Measurements from ENCODE around the gene SYPL2. TPM values are rescaled to one million over a fixed set of nuclear protein-coding genes. Genes with fewer than 3 reads are reported as not detected.
A peak's percentile ranks its signal among the peaks of the same experiment; 100 is the strongest.

The SYPL2 gene
- total and polyA plus RNA-seq, 8 donors = 0.45 to 1.0 (median 0.58) TPM; not detected in 3

- intact Hi-C loops (cut with DNase I; ENCODE audit: low total_unique reads) = no loop called here
- TF ChIP-seq POLR2A (IDR thresholded peaks at IDR 0.05) (no peak), EP300 (IDR thresholded peaks at IDR 0.05) (no peak), CTCF (IDR thresholded peaks at IDR 0.05) (no peak), POLR2AphosphoS5 (IDR thresholded peaks at IDR 0.05) (no peak)
- no peaks in the 10 kb centered on the region for H3K27me3 ChIP-seq
- no peaks in the 10 kb centered on the region for H3K9me3 ChIP-seq
- DNase-seq = no peak
- peaks cover 0 to 39% (median 2%) of the 10 kb centered on the region in 4 donors for H3K36me3 ChIP-seq
- H3K4me3 ChIP-seq = no peak overlapping the region
- no peaks in the 10 kb centered on the region for H3K4me1 ChIP-seq
- no peak overlapping the region for H3K27ac ChIP-seq
- 81 to 86% (median 85%) methylated on average over 9 of the region's 9 CpGs for WGBS, 5 donors
Measured at GRCh38 chr1:109475261-109475660, 8.9 kb downstream of the SYPL2 start.

- WGBS, 5 donors = 82 to 86% (median 84%) methylated on average over 8 of the region's 8 CpGs
- no peak for TF ChIP-seq POLR2A (IDR thresholded peaks at IDR 0.05)
- no peak for TF ChIP-seq EP300 (IDR thresholded peaks at IDR 0.05)
- no peak for TF ChIP-seq POLR2AphosphoS5 (IDR thresholded peaks at IDR 0.05)
- no peak for TF ChIP-seq CTCF (IDR thresholded peaks at IDR 0.05)
- no peaks in the 10 kb centered on the region for H3K9me3 ChIP-seq
- H3K4me1 ChIP-seq = no peaks in the 10 kb centered on the region
- no peak for DNase-seq
- H3K27ac ChIP-seq = no peak overlapping the region
- H3K4me3 ChIP-seq = no peak overlapping the region
- intact Hi-C loops (cut with DNase I; ENCODE audit: low total_unique reads) = no loop called here
- H3K36me3 ChIP-seq = peaks cover 0 to 42% (median 2%) of the 10 kb centered on the region in 4 donors
- H3K27me3 ChIP-seq = no peaks in the 10 kb centered on the region
Measured at GRCh38 chr1:109476825-109477224, 10.5 kb downstream of the SYPL2 start.

GRCh38 chr1:109477821-109478220, 11.5 kb downstream of the SYPL2 start:
- peaks cover 0 to 3% (median under 1%) of the 10 kb centered on the region in 4 donors for H3K4me1 ChIP-seq
- intact Hi-C loops (cut with DNase I; ENCODE audit: low total_unique reads) = no loop called here
- DNase-seq = no peak
- H3K9me3 ChIP-seq = no peaks in the 10 kb centered on the region
- H3K4me3 ChIP-seq = no peak overlapping the region
- 54 to 71% (median 66%) methylated on average over 6 of the region's 6 CpGs for WGBS, 5 donors
- peaks cover 0 to 42% (median 2%) of the 10 kb centered on the region in 4 donors for H3K36me3 ChIP-seq
- no peak overlapping the region for H3K27ac ChIP-seq
- H3K27me3 ChIP-seq = no peaks in the 10 kb centered on the region
- TF ChIP-seq EP300 (IDR thresholded peaks at IDR 0.05) = no peak
- TF ChIP-seq POLR2AphosphoS5 (IDR thresholded peaks at IDR 0.05) = no peak
- TF ChIP-seq POLR2A (IDR thresholded peaks at IDR 0.05) = no peak
- no peak for TF ChIP-seq CTCF (IDR thresholded peaks at IDR 0.05)

- no peak for TF ChIP-seq POLR2A (IDR thresholded peaks at IDR 0.05)
- no peak for TF ChIP-seq CTCF (IDR thresholded peaks at IDR 0.05)
- TF ChIP-seq POLR2AphosphoS5 (IDR thresholded peaks at IDR 0.05) = no peak
- no peak for TF ChIP-seq EP300 (IDR thresholded peaks at IDR 0.05)
- Histone ChIP-seq H3K36me3 (peaks cover 0 to 42% (median 2%) of the 10 kb centered on the region in 4 donors), H3K4me1 (peaks cover 0 to 10% (median 7%) of the 10 kb centered on the region in 4 donors), H3K27ac (no peak overlapping the region), H3K27me3 (no peaks in the 10 kb centered on the region), H3K9me3 (no peaks in the 10 kb centered on the region), H3K4me3 (no peak overlapping the region)
- 12 to 23% (median 16%) methylated on average over 7 of the region's 7 CpGs for WGBS, 5 donors
- peak; percentile 54 to 81 for DNase-seq
- intact Hi-C loops (cut with DNase I; ENCODE audit: low total_unique reads) = no loop called here
Measured at GRCh38 chr1:109478806-109479205, 12.5 kb downstream of the SYPL2 start.

Measured in stomach (tissue), 9 donors.